ENCODE measurements around the gene C1orf87. TPM values are rescaled to one million over a fixed set of nuclear protein-coding genes. Genes with fewer than 3 reads are reported as not detected.
A peak's percentile ranks its signal among the peaks of the same experiment; 100 is the strongest.

C1orf87 gene
- total RNA-seq, 1 experiment from 2014 or later: 0.33 TPM

DNA sequence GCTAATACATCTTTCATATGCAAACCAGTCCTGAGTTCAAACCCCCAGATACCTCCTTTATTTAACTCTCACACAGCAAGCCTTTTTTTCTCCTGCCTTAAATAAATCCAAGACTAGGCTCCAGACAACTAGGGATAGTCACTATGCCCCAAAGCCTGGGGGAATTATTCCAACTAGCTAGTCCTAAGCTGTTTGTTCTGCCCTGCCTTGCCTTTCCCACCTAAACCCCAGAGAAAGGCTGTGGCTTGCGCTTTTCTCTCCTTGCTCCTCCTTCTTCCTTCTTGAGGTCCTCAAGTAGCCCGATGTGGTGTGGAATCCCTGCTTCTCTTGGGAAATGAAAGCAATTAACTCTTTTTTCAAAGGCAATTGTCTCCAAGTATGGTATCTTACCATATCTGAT is 31.8 kb downstream of the C1orf87 start:
- H4K91ac ChIP-seq (ENCODE audit: insufficient read length, low read depth, low read length): no peak overlapping the region
- H2BK12ac ChIP-seq (ENCODE audit: insufficient read length, low read depth, low read length): no peak overlapping the region
- TF ChIP-seq, protein P1, sequence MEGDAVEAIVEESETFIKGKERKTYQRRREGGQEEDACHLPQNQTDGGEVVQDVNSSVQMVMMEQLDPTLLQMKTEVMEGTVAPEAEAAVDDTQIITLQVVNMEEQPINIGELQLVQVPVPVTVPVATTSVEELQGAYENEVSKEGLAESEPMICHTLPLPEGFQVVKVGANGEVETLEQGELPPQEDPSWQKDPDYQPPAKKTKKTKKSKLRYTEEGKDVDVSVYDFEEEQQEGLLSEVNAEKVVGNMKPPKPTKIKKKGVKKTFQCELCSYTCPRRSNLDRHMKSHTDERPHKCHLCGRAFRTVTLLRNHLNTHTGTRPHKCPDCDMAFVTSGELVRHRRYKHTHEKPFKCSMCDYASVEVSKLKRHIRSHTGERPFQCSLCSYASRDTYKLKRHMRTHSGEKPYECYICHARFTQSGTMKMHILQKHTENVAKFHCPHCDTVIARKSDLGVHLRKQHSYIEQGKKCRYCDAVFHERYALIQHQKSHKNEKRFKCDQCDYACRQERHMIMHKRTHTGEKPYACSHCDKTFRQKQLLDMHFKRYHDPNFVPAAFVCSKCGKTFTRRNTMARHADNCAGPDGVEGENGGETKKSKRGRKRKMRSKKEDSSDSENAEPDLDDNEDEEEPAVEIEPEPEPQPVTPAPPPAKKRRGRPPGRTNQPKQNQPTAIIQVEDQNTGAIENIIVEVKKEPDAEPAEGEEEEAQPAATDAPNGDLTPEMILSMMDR (conservative IDR thresholded peaks at IDR 0.05): no peak
- H3K79me2 ChIP-seq (ENCODE audit: insufficient read depth, low read length): no peaks in the 10 kb centered on the region
- no peak for DNase-seq
- no peak overlapping the region for H2AK5ac ChIP-seq (ENCODE audit: insufficient read length, low read length)
- H3K18ac ChIP-seq (ENCODE audit: insufficient read length, low read depth, low read length): no peak overlapping the region
- no peak overlapping the region for H3K56ac ChIP-seq (ENCODE audit: insufficient read length, low read depth, low read length)
- no peak overlapping the region for H2AFZ ChIP-seq (ENCODE audit: low read length)
- no peaks in the 10 kb centered on the region for H3K27me3 ChIP-seq (ENCODE audit: insufficient read depth, low read length)
- no peak overlapping the region for H3K27ac ChIP-seq (ENCODE audit: insufficient read length, low read depth, low read length)
- no peak overlapping the region for H4K8ac ChIP-seq (replicated peaks; ENCODE audit: insufficient read length, low read depth, low read length)
- no peaks in the 10 kb centered on the region for H3K4me1 ChIP-seq (ENCODE audit: insufficient read depth, low read length)
- H4K5ac ChIP-seq (ENCODE audit: insufficient read length, low read depth, low read length): no peak overlapping the region
- WGBS (ENCODE audit: extremely low coverage, insufficient read length, low lambda C conversion rate): no CpG with 5 or more reads among the region's 2 CpGs
- H3K9ac ChIP-seq (ENCODE audit: extremely low read depth, insufficient read length, low read length): no peak overlapping the region
- no peak overlapping the region for H3K4me3 Mint-ChIP-seq
- H3K36me3 Mint-ChIP-seq (ENCODE audit: insufficient read depth in 1 of 3, low read depth in 3 of 3): no peaks in the 10 kb centered on the region; a peak in 1 of 7 replicates
- no peak overlapping the region for H2BK20ac ChIP-seq (ENCODE audit: low read depth, low read length, poor library complexity, severe bottlenecking)
- H2BK120ac ChIP-seq (ENCODE audit: low read depth, low read length, poor library complexity, severe bottlenecking): no peak overlapping the region
- no peaks in the 10 kb centered on the region; the same call in 1 of the 2 replicates for H3K27me3 Mint-ChIP-seq (ENCODE audit: low read depth)
- H3K4ac ChIP-seq (ENCODE audit: low read depth, low read length): no peak overlapping the region
- no peaks in the 10 kb centered on the region for H3K79me1 ChIP-seq (ENCODE audit: insufficient read depth, low read depth, low read length, poor library complexity, severe bottlenecking)
- no peak overlapping the region for H3K23ac ChIP-seq (ENCODE audit: insufficient read length, low read depth, low read length)
- H3K27ac Mint-ChIP-seq: peak overlapping the region in 1 of 3 experiments; percentile 91; a peak in 2 of 7 replicates
- no peaks in the 10 kb centered on the region for H3K9me3 Mint-ChIP-seq
- H3K4me1 Mint-ChIP-seq: peaks cover 11 to 21% of the 10 kb centered on the region in 2 experiments
- H3T11ph ChIP-seq (ENCODE audit: low read length): no peak overlapping the region
- H3K23me2 ChIP-seq (ENCODE audit: insufficient read length, low read depth, low read length, poor library complexity, severe bottlenecking): no peaks in the 10 kb centered on the region
- H2BK5ac ChIP-seq (ENCODE audit: insufficient read length, low read length): no peak overlapping the region
- H3K14ac ChIP-seq (ENCODE audit: insufficient read depth, low read length): no peak overlapping the region
- H4K20me1 ChIP-seq (ENCODE audit: control insufficient read depth, insufficient read depth, insufficient read length): no peaks in the 10 kb centered on the region
- H2BK15ac ChIP-seq (ENCODE audit: low read depth, low read length): no peak overlapping the region
- no peak overlapping the region for H3K4me2 ChIP-seq (ENCODE audit: insufficient read depth, insufficient read length, low read length)
- no peaks in the 10 kb centered on the region for H3K9me3 ChIP-seq (ENCODE audit: control insufficient read depth, low read depth, low read length)
